Dermis microvascular lymphatic vessel endothelial cell (primary cell): ENCODE measurements around the gene BTRC. TPM values are rescaled to one million over a fixed set of nuclear protein-coding genes. Genes with fewer than 3 reads are reported as not detected.

Experiments
- DNase-seq, 2 donors: peaks; one replicate each; pipeline versions ENCODE4 v3.0.0 to v3.0.0-alpha.2; 2010; ENCODE audit warnings: low read depth in 2 of 2
- total RNA-seq: library from RNA; depleted of rRNA; stranded (reverse); fragments of >200 nt; gene quantifications from 2 replicates; pipeline ENCODE4 v1.2.1, GENCODE V29; 2014

Gene BTRC
- total RNA-seq, 1 donor from 2014 or later = 8.2 TPM

GRCh38 chr10:101476383-101476782, 122.4 kb downstream of the BTRC start:
- DNase-seq = no peak

- DNase-seq = no peak
These were observed 125.0 kb downstream of the BTRC start for GRCh38 chr10:101478956-101479355.

DNA sequence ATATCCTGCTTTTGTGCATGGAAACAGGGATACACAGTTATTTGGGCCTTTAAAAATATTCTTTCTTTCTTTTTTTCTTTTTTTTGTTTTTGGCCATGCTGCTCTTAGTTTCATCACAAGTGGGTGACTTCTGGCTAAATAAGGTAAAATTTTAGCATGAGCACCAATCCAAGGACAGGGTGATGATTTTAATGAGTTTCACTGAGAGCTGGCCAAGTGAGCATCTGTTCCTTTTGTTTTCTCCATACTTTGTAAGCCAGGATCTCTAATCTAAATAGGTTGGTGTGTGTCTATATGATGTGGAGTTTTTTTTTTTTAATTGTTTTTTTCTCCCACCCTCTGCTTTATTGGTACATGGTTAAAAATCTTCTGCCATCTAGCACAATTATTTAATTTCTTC, 127.3 kb downstream of the BTRC start:
- no peak for DNase-seq

GRCh38 chr10:101482568-101482967, 128.6 kb downstream of the BTRC start:
- peak; percentile 24 to 65 for DNase-seq

- DNase-seq = no peak
These were observed 130.3 kb downstream of the BTRC start for GRCh38 chr10:101484175-101484745.

- DNase-seq = no peak
These were observed 131.2 kb downstream of the BTRC start for GRCh38 chr10:101485207-101485606.

- DNase-seq = no peak
These were observed 132.0 kb downstream of the BTRC start for GRCh38 chr10:101485681-101486554.

DNA sequence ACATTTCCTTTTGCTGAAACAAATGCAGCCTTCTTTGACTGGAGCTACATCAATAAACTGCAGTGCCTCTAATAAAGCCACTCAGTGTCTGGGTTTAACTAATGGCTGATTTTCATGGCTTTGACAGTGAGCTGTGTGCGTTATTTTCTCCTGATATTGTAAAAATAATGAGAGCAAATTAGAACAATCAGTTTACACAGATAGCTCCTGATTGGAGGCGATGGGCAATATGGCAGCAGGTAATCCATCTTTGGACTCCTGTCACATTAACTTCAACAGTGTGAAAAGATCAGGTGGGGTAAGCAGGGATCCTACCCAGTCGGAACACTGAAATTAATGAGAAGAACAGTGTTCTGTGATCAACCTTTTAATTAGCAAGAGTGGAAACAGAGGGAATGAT, 133.4 kb downstream of the BTRC start:
- DNase-seq = no peak

GRCh38 chr10:101489355-101489754, 135.4 kb downstream of the BTRC start:
- DNase-seq = peak in 1 of 2 donors; percentile 5

DNA sequence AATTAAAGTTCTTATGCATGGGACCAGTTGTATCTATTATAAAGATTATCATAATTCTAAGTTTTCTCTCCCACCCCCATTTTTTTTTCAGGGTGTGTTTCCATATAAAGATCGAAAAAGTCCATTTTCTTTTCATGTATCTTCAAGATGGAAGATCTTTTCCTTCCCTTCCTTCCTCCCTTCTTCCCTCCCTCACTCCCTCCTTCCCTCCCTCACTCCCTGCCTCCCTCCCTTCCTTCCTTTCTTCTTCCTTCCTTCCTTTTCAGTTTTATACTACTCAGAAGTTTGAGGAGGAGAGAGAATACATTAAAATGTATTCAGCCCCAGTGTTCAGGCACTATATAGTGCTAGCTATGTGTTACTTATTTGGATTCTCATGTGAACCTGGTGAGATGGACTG, 136.1 kb downstream of the BTRC start:
- DNase-seq = no peak

DNA sequence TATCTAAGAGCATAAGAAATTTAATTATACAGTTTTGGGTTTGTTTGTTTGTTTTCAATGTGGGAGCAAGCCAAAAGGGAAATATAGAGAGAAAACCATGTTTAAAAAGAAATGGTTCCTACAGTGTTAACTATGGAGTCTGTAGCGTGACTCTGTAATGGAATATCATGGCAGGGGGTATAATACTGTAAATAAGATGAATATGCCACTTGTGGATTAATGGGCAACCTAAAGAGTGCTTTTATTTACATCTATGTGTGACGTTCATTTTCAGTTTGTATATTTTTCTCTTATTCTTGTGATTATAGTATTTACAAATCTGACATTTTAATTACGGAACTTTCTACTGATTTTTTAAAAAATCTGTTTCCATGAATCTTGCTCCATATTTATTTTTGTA, 138.2 kb downstream of the BTRC start:
- no peak for DNase-seq

DNA sequence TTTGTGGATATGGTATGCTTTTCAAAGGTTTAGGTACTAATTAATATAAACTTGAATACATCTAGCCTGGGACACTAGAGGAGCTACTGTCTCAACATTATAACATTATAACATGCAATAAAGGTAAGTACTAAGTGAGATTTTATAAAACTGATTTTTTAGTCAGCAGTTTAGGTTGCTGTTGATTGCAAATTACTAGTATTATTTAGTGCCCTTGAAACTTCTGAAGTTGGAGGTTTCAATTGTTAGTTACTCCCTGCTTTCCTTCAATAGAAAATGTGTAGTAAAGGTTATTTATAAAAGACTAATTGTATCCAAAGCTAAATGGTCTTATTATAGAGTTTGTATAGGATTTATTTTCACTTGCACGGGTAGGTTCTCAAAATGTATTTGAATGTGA, 138.8 kb downstream of the BTRC start:
- DNase-seq = no peak

GRCh38 chr10:101493249-101493648, 139.3 kb downstream of the BTRC start:
- no peak for DNase-seq

DNA sequence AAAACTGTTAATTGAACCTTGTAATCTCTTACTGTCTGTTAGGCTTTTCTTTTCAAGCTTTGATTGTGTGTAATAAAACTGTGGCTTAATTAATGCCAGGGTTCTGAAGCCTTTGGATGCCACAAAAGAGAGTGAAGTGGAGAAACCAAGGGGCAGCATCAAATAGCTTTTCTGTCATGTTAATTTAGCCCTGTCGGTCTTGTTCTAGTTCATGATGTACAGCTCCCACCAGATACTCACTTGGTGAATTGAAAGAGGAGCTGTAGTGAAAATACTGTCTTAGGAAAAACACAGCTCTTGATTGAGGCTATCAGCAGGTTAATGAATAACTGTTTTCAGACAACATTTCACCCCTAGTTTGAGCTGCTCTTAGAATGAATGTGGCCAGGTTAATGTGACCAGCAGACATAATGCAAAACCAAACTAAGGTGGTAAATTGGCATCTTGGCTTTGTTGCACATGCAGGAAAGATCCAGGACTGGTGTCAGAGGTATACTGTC, 139.9 kb downstream of the BTRC start:
- DNase-seq = no peak

GRCh38 chr10:101494650-101495049, 140.7 kb downstream of the BTRC start:
- DNase-seq = no peak

DNA sequence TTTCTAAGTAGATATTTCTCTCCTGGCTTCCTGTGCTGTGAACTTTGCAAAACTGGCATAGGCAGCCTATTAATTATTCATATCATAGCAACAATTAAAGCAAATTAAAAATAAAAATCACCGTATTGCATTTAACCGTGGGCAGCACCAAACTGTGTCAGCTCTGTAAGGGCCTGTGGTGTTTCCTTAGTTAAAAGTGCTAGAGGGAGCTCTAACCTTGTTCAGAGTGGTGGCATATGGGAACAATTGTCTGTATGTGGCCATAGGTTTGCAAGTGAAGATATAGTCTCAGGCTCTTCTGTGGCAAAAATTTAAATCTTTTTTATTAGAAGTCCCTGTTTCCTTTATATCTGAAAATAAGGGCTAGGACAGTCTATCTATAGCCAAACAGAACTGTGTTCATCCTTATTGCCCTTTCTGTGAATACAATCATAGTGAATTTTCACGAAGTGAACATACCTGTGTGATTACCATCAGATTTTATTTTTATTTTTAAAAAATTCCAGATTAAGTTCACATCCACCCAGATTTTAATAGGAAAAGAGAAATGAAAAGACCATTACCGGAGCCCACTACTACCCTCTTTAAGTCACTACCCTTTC, 141.5 kb downstream of the BTRC start:
- DNase-seq = peak; percentile 37 to 55

DNA sequence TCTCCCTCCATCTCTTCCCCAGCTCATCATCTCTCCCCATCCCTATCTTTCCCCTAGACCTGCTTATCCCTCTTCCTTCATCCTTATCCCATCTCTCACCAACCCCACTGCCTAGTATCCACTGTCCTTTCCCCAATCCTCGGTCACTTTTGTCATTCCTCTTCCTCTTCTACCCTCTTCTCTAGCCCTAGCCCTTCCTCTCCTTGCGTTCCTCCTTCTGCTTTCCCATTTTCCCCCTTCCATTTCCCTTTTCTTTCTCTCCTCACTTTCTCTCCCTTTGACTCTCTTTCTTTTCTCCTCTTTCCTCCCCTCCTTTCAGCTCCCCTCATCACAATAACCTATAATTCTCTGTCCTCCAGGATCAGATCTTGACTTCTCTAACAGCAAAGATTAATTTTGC, 150.5 kb downstream of the BTRC start:
- no peak for DNase-seq

DNA sequence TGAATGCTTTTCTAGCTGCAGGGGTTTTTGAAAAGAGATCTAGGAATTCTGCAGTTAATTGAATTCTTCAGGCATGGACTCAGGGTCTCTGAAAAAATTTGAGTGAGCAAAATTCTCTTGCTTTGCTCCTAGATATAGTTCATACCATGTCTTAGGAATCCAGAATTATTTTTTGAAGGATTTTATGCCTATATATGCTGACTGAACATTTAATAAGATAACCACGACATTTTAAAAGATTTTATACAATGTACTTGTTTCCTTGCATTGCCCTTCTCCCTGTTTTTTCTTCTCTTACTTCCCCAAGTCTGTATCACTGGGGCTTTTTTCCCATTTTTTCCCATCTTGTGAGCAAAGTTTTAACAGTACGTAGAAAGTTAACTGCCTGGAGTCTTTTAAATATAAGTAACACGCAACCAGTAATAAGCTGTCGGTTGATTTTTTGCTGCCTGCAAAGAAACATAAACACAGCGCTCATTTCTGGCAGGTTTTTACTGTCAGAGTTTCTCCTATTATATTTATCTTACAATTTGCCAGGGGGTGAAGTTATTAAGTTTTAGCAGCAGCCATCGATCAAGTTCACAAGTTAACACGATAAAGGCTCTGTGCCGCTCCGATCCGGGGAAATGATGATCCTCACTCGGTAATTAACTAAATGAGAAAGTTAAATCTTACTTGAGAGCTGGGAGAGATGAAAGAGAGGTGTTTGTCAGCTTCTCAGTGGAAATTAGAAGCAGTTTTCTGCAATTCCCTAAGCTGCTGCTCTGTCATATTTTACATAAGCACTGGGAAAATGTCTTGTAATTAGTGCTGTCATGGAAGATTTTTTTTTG, 153.1 kb downstream of the BTRC start:
- DNase-seq = no peak

GRCh38 chr10:101507828-101508227, 153.9 kb downstream of the BTRC start:
- DNase-seq = no peak

- no peak for DNase-seq
These were observed 158.0 kb downstream of the BTRC start for GRCh38 chr10:101511938-101512337.

DNA sequence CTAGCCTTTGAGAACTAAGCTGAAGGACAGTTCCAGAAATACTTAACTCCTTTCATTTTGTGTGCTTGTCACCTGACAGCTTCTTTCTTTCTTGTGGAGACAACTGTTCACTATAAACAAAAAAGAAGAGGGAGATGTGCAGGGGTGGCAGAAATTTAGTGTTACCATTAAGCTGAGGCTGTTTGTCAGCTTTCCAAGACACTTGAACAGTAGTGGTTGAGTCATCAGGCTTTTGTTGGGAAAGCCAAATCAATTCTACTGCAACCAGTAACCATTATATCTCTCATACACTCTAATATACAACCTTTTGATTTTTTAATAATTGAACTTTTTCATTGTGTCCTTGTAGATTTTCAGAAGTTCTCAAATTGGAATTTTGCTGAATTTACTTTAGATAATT, 158.8 kb downstream of the BTRC start:
- DNase-seq = no peak

- no peak for DNase-seq
These were observed 159.8 kb downstream of the BTRC start for GRCh38 chr10:101513733-101514132.
